Breast epithelium (tissue), 4 donors: Measurements from ENCODE around the gene ZC3H12A. TPM values are rescaled to one million over a fixed set of nuclear protein-coding genes. Genes with fewer than 3 reads are reported as not detected.

Experiments
- DNase-seq, 2 donors: peaks; one replicate each; pipeline ENCODE4 v3.0.0-alpha.2; 2019; ENCODE audit warnings: low spot score in 2 of 2
- H3K27ac ChIP-seq, 2 donors: fragments of 200-600 bp; sonication (generic) in 1 of 2; one replicate each; pipeline ENCODE4 v1.5.1; 2016 to 2019; ENCODE audit warnings: mild to moderate bottlenecking in 1 of 2
- H3K27me3 ChIP-seq, 2 donors: fragments of 200-600 bp; sonication (generic) in 1 of 2; one replicate each; pipeline versions ENCODE4 v1.5.1 to v1.6.0; 2017 to 2019; ENCODE audit warnings: control low read depth in 1 of 2, mild to moderate bottlenecking in 1 of 2
- H3K36me3 ChIP-seq: fragments of 200-600 bp; one replicate; pipeline ENCODE4 v1.5.1; 2019
- H3K4me1 ChIP-seq, 2 donors: fragments of 200-600 bp; sonication (generic); one replicate each; pipeline ENCODE4 v1.5.1; 2016 to 2019; ENCODE audit warnings: control low read depth in 1 of 2
- H3K4me3 ChIP-seq, 3 donors: fragments of 200-600 bp; sonication (generic); 1 replicate in 2 of 3; 2 replicates in 1 of 3; pipeline ENCODE4 v1.5.1; 2016 to 2019; ENCODE audit warnings: mild to moderate bottlenecking in 3 of 3, moderate library complexity in 2 of 3
- H3K9me3 ChIP-seq, 2 donors: fragments of 200-600 bp; sonication (generic) in 1 of 2; one replicate each; pipeline ENCODE4 v1.5.1; 2016 to 2019; ENCODE audit warnings: control low read depth in 1 of 2
- POLR2A ChIP-seq: fragments of 450-650 bp; IDR thresholded peaks from one replicate; pipeline ENCODE4 v1.6.1; 2016; ENCODE audit warnings: antibody characterized with exemption, mild to moderate bottlenecking, moderate library complexity
- POLR2AphosphoS5 ChIP-seq, 3 donors: sonication (generic); formaldehyde crosslinking; IDR thresholded peaks; one replicate each; pipeline ENCODE4 v1.6.1; 2017; ENCODE audit warnings: antibody characterized with exemption in 3 of 3
- intact Hi-C: fragments of 100-400 bp; cut with DNase I; formaldehyde crosslinking; loops from one replicate; pipeline ENCODE4 v1.15.1; 2023; ENCODE audit warnings: low total_unique reads
- total RNA-seq, 3 donors: library from RNA; depleted of rRNA; stranded (reverse); fragments of >200 nt; gene quantifications; one replicate each; pipeline ENCODE4 v1.1.0, GENCODE V29; 2016
- TF ChIP-seq, protein P1 (sequence below), 3 donors: fragments of 450-650 bp; IDR thresholded peaks; one replicate each; pipeline ENCODE4 v1.5.1; 2016 to 2017; ENCODE audit warnings: antibody characterized with exemption in 3 of 3, mild to moderate bottlenecking in 3 of 3, moderate library complexity in 3 of 3

ZC3H12A gene
- total RNA-seq, 3 donors from 2014 or later, result 5.8 to 82.8 (median 76.7) TPM

- no peaks in the 10 kb centered on the region for H3K4me1 ChIP-seq
- peaks cover 0 to 16% of the 10 kb centered on the region in 2 donors for H3K27me3 ChIP-seq
- TF ChIP-seq, protein P1, sequence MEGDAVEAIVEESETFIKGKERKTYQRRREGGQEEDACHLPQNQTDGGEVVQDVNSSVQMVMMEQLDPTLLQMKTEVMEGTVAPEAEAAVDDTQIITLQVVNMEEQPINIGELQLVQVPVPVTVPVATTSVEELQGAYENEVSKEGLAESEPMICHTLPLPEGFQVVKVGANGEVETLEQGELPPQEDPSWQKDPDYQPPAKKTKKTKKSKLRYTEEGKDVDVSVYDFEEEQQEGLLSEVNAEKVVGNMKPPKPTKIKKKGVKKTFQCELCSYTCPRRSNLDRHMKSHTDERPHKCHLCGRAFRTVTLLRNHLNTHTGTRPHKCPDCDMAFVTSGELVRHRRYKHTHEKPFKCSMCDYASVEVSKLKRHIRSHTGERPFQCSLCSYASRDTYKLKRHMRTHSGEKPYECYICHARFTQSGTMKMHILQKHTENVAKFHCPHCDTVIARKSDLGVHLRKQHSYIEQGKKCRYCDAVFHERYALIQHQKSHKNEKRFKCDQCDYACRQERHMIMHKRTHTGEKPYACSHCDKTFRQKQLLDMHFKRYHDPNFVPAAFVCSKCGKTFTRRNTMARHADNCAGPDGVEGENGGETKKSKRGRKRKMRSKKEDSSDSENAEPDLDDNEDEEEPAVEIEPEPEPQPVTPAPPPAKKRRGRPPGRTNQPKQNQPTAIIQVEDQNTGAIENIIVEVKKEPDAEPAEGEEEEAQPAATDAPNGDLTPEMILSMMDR (IDR thresholded peaks at IDR 0.05), result no peak
- TF ChIP-seq POLR2AphosphoS5 (IDR thresholded peaks at IDR 0.05) (no peak), POLR2A (no peak)
- no peak for DNase-seq
- H3K4me3 ChIP-seq, result no peak overlapping the region
- intact Hi-C loops, result loop anchor here (5.0 kb wide), 2 partner anchors 730 to 1260 kb away; no protein-coding TSS in a partner anchor
- no peaks in the 10 kb centered on the region for H3K9me3 ChIP-seq
- H3K27ac ChIP-seq, result no peak overlapping the region
- H3K36me3 ChIP-seq, result no peaks in the 10 kb centered on the region
These were observed 41.7 kb upstream of the ZC3H12A start for GRCh38 chr1:37432716-37433115.

GRCh38 chr1:37433171-37433570 is 41.2 kb upstream of the ZC3H12A start:
- Histone ChIP-seq H3K4me3 (no peak overlapping the region), H3K9me3 (no peaks in the 10 kb centered on the region), H3K27me3 (peaks cover 0 to 16% of the 10 kb centered on the region in 2 donors), H3K27ac (no peak overlapping the region), H3K36me3 (no peaks in the 10 kb centered on the region), H3K4me1 (no peaks in the 10 kb centered on the region)
- DNase-seq, result no peak
- TF ChIP-seq POLR2A (no peak), POLR2AphosphoS5 (IDR thresholded peaks at IDR 0.05) (no peak)
- TF ChIP-seq, protein P1 (IDR thresholded peaks at IDR 0.05), result no peak
- intact Hi-C loops, result loop anchor here (5.0 kb wide), 2 partner anchors 731 to 1259 kb away; no protein-coding TSS in a partner anchor

DNA sequence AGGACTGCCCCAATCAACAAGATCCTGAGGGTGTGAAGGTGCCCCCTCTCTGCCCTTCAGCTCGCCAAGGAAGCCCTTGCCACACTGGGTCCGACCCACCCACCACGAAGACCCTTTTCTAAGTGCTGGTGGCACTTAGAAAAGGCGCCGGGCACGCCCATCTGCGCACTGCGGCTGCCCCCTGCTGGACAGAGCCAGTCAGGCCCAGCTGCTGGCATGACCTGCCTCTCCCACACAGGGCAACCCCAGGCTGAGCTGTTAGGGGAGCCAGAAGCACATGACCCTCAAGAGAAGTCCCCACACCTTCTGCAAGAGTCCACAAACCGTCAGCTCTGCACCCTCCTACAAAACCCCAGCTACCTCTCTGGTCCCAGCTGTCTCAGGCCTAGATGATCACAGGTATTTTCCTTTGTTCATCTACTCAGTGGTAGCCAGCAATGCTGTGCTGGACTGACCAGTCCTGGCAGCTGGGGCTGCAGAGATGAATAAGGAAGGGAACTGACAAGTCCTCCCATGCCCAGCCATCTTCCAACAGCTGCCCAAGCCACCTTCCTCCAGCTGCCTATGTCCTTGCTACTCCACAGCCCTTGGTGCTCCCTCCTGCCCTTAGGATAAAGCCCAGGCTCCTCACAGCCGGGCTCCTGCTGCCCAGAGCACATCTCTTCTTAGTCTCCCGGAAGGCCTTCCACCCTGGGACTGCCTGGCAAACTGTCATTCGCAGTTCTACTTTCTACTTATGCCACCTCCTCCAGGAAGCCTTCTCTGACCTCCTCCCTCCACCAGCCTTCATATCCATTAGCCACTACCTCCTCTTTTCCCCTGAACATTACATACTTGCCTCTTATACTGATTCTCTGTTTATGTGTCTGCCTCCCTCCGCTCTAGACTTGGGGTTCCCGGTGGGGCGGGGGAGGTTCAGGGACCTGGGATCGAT is 39.8 kb upstream of the ZC3H12A start:
- peak in 1 of 2 donors; percentile 61 for DNase-seq
- no peaks in the 10 kb centered on the region for H3K9me3 ChIP-seq
- intact Hi-C loops, result loop anchor here (5.0 kb wide), 3 partner anchors 732 to 1258 kb away; no protein-coding TSS in a partner anchor
- peaks cover 0 to 16% of the 10 kb centered on the region in 2 donors for H3K27me3 ChIP-seq
- TF ChIP-seq, protein P1 (IDR thresholded peaks at IDR 0.05), result peak; percentile 44 to 91 (median 84)
- TF ChIP-seq POLR2A, result no peak
- H3K27ac ChIP-seq, result no peak overlapping the region
- H3K4me1 ChIP-seq, result no peaks in the 10 kb centered on the region
- H3K4me3 ChIP-seq, result no peak overlapping the region
- H3K36me3 ChIP-seq, result no peaks in the 10 kb centered on the region

DNA sequence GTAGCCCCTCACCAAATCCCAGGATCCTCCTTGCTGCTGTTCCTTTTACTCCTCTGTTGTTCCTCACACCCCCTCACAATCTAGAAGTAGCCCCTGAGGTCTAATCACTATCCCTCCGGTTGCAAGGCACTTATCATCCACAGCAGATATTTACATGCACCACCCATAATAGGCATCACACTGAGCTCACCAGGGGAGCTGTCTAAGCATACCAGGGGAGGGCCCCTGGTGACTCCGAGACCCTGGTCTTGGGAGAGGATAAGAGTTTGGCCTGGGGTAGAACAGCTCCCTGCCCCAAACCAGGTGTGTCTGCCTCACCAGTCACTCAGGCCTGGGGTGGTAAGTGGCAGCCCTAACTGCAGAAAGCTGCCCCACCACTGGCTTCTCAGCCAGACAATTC is 37.3 kb upstream of the ZC3H12A start:
- intact Hi-C loops, result loop anchor here (5.0 kb wide), 1 partner anchor 860 kb away; no protein-coding TSS in a partner anchor
- Histone ChIP-seq H3K27ac (no peak overlapping the region), H3K36me3 (no peaks in the 10 kb centered on the region), H3K27me3 (no peaks in the 10 kb centered on the region), H3K4me3 (no peak overlapping the region), H3K9me3 (no peaks in the 10 kb centered on the region), H3K4me1 (no peaks in the 10 kb centered on the region)
- DNase-seq, result no peak
- TF ChIP-seq POLR2A (no peak), POLR2AphosphoS5 (IDR thresholded peaks at IDR 0.05) (no peak)
- TF ChIP-seq, protein P1 (IDR thresholded peaks at IDR 0.05), result no peak
